Duodenal mucosa (tissue), 2 donors: ENCODE measurements around the gene CBX2.

Experiments
- H3K27ac ChIP-seq: one replicate; pipeline ENCODE4 v1.7.0; 2013; ENCODE audit warnings: low read depth, low read length
- H3K27me3 ChIP-seq, 2 donors: one replicate each; pipeline ENCODE4 v1.7.0; 2013; ENCODE audit warnings: low read length in 2 of 2, control low read depth in 1 of 2; ENCODE audit not compliant: insufficient read depth in 2 of 2, control insufficient read depth in 1 of 2
- H3K36me3 ChIP-seq, 2 donors: one replicate each; pipeline ENCODE4 v1.7.0; 2013; ENCODE audit warnings: low read length in 2 of 2, control low read depth in 1 of 2; ENCODE audit not compliant: insufficient read depth in 2 of 2, control insufficient read depth in 1 of 2
- H3K4me1 ChIP-seq, 2 donors: one replicate each; pipeline ENCODE4 v1.7.0; 2013; ENCODE audit warnings: low read length in 2 of 2, control low read depth in 1 of 2; ENCODE audit not compliant: insufficient read depth in 2 of 2, control insufficient read depth in 1 of 2
- H3K4me3 ChIP-seq, 2 donors: one replicate each; pipeline ENCODE4 v1.7.0; 2013; ENCODE audit warnings: low read length in 2 of 2, low read depth in 1 of 2
- H3K9ac ChIP-seq, 2 donors: one replicate each; pipeline ENCODE4 v1.7.0; 2013; ENCODE audit warnings: low read length in 2 of 2, low read depth in 1 of 2
- H3K9me3 ChIP-seq, 2 donors: one replicate each; pipeline ENCODE4 v1.7.0; 2013; ENCODE audit warnings: low read length in 2 of 2, control low read depth in 1 of 2; ENCODE audit not compliant: control insufficient read depth in 1 of 2

The CBX2 gene

GRCh38 chr17:79788455-79788854 lies 10.5 kb downstream of the CBX2 start:
- H3K27ac ChIP-seq = no peak overlapping the region
- H3K9ac ChIP-seq = no peak overlapping the region
- peaks cover 0 to 6% of the 10 kb centered on the region in 2 donors for H3K4me1 ChIP-seq
- H3K9me3 ChIP-seq = no peaks in the 10 kb centered on the region
- H3K27me3 ChIP-seq = peaks cover 60 to 65% of the 10 kb centered on the region in 2 donors
- H3K4me3 ChIP-seq = no peak overlapping the region
- H3K36me3 ChIP-seq = no peaks in the 10 kb centered on the region

- no peak overlapping the region for H3K9ac ChIP-seq
- peaks cover 63 to 65% of the 10 kb centered on the region in 2 donors for H3K27me3 ChIP-seq
- H3K4me1 ChIP-seq = peaks cover 0 to 8% of the 10 kb centered on the region in 2 donors
- no peaks in the 10 kb centered on the region for H3K9me3 ChIP-seq
- H3K36me3 ChIP-seq = no peaks in the 10 kb centered on the region
- H3K27ac ChIP-seq = no peak overlapping the region
- no peak overlapping the region for H3K4me3 ChIP-seq
Measured at GRCh38 chr17:79788989-79789942, 11.3 kb downstream of the CBX2 start.

DNA sequence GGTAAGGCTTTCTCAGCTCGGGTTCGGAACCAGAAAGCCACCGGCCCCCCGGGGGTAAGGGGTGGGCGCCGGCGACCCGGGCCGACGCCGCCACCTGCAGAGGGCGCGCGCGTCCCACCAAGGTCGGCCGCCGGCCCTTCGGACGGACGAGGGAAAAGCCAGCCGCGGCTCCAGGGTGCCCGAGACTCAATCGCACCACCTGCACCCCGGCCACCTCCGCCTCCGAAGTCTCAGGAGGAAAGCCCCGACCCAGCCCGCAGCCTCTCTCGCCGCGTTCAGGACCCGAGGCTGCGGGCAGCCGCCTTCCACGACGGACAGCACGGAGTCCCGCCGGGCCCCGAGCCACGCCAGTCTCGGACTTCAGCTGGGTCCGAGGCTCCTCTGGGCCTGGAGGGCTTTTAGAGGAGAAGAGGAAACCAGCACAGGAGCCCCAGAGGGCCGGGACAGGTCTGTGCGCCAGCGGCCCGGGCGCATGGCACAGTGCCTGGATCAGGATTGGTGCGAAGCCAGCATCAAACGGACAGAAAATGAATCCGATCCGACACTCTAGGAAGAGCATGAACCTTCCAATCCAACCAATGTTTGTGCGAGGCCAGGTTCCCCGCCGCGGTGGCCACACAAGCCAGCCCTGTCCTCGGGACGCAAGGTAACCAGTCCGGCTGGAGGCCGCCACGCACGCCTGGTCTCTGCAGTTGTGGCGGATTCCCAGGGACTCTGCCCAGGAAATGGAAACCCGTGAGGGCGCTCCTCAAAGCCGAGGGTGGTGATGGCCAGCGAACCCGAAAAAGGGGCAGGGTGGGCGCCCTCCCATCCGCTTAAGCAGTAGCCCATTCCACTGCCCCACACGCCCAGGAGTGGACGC lies 12.2 kb downstream of the CBX2 start:
- no peaks in the 10 kb centered on the region for H3K9me3 ChIP-seq
- no peak overlapping the region for H3K9ac ChIP-seq
- H3K4me3 ChIP-seq = no peak overlapping the region
- no peak overlapping the region for H3K27ac ChIP-seq
- H3K36me3 ChIP-seq = peaks cover 0 to 4% of the 10 kb centered on the region in 2 donors
- H3K27me3 ChIP-seq = peaks cover 63 to 65% of the 10 kb centered on the region in 2 donors
- peaks cover 0 to 8% of the 10 kb centered on the region in 2 donors for H3K4me1 ChIP-seq

DNA sequence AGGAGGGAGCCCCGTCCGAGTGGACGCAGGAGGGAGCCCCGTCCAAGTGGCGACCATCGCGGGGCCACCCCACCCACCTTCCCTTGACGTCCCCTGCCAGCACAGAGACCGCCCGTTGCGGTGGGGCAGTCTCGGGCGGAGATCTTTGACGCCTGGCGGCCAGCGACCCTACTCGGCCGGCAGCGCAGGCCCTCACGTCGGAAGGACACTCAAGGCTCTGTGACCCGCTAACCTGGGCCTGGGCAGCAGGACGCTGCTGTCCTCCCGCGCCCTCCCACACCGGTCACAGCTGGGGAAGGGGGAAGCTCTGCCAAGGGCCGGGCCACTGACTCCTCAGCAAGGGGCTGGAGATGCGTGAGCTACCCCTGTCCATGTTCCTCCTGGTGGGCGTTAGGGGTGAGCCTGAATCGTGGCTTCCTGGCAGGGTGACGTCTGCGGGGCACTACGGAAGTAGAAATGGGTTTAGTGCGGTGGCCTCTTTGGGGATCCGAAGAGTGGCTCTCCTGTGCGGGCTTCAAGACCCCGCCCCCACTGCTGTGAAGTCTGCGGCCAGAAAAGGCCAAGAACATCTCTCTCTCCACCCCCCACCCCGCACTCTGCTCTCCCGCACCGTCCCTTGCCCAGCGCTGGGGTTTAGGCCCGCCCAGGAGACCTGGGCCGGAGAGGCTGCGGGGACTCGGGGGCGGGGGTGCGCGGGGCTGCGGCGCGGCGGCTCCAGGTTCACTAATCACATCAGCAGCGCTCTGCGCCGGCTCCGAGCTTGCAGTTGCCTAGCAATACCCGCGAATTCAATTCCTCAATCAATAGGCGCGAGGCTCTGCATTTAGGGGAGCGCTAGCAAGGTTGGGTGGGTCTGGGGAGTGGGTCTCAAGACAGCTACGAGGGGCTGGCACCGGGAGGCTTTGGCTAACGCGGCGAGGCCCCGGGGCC lies 13.1 kb downstream of the CBX2 start:
- H3K27me3 ChIP-seq = peaks cover 61 to 63% of the 10 kb centered on the region in 2 donors
- no peaks in the 10 kb centered on the region for H3K9me3 ChIP-seq
- H3K27ac ChIP-seq = no peak overlapping the region
- no peak overlapping the region for H3K9ac ChIP-seq
- H3K4me1 ChIP-seq = peaks cover 4 to 12% of the 10 kb centered on the region in 2 donors
- H3K4me3 ChIP-seq = no peak overlapping the region
- H3K36me3 ChIP-seq = peaks cover 0 to 4% of the 10 kb centered on the region in 2 donors

GRCh38 chr17:79791735-79792161 lies 13.8 kb downstream of the CBX2 start:
- Histone ChIP-seq H3K36me3 (peaks cover 0 to 4% of the 10 kb centered on the region in 2 donors), H3K9me3 (no peaks in the 10 kb centered on the region), H3K4me1 (peaks cover 7 to 16% of the 10 kb centered on the region in 2 donors), H3K4me3 (no peak overlapping the region), H3K27ac (no peak overlapping the region), H3K27me3 (peaks cover 56 to 63% of the 10 kb centered on the region in 2 donors), H3K9ac (no peak overlapping the region)

- Histone ChIP-seq H3K36me3 (peaks cover 0 to 4% of the 10 kb centered on the region in 2 donors), H3K4me3 (no peak overlapping the region), H3K4me1 (peaks cover 7 to 16% of the 10 kb centered on the region in 2 donors), H3K9me3 (no peaks in the 10 kb centered on the region), H3K9ac (no peak overlapping the region), H3K27ac (no peak overlapping the region), H3K27me3 (peaks cover 49 to 56% of the 10 kb centered on the region in 2 donors)
Measured at GRCh38 chr17:79792341-79792871, 14.5 kb downstream of the CBX2 start.

DNA sequence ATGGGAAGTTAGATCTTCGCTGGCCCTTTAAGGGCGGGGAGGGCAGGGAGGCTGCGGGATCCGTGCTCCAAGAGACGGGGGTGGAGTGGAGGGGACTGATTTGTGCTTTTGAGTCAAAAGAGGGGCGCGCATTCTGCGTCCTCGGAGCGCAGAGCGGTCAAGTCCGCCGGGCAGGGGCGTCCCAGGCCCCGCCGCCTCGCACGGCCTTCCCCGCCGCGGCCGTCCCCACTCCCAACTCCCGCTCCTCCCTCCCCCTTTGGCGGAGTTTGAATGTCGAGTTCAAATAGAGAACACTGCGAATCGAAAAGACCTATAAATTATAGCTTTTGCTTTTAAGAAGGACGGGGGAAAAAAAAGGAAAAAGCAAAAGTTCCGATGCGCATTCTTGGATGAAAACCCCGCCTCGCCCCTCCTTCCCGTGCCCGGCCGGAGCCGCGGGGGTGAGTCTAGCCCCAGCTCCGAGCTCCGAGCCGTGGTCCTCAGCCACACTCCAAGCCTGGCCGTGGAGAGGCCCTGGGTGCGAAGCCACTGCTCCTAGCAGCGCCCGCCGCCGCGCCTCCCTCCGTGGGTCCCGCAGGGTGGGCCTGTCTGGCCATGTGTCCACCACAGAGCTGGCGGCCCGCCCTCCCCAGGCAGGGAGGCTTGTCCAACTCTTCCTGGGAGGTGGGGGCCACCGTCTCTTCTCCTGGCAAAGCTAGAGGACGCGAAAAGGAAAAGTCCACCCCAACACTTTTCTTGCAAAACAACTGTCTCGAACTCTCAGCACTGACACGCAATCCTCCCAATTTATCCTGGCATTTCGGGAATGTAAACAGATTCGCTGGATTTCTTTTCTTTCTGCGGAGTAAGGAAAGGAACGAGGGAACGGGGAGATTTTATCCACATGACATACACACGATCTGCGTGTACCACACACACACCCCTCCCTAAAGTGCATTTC lies 15.3 kb downstream of the CBX2 start:
- Histone ChIP-seq H3K27ac (no peak overlapping the region), H3K9ac (no peak overlapping the region)

DNA sequence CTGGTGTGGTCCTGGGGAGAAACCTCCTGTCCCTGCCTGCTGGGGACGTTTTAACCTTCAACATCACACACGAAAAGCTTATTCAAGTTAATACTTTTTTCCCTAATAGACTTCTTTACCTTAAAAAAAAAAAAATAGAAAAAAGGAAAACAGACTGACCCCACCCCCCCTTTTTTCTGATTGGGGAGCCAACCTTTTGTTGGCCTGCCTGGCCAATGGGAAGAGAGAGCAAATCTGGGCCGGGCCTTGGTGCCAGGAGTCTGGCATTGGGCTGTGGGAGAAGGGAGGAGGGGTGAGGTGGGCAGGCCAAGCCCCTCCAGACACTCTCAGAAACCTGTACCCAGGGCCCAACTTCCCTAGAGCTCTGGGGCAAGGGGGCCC lies 16.0 kb downstream of the CBX2 start:
- no peaks in the 10 kb centered on the region for H3K9me3 ChIP-seq
- H3K27me3 ChIP-seq = peaks cover 51 to 57% of the 10 kb centered on the region in 2 donors
- H3K4me3 ChIP-seq = no peak overlapping the region
- no peak overlapping the region for H3K9ac ChIP-seq
- H3K27ac ChIP-seq = no peak overlapping the region
- H3K4me1 ChIP-seq = peaks cover 15 to 27% of the 10 kb centered on the region in 2 donors
- H3K36me3 ChIP-seq = peaks cover 0 to 4% of the 10 kb centered on the region in 2 donors

More for the DNA sequence above, 15.3 kb downstream of the CBX2 start:
- Histone ChIP-seq H3K4me1 (peaks cover 9 to 22% of the 10 kb centered on the region in 2 donors), H3K36me3 (peaks cover 0 to 4% of the 10 kb centered on the region in 2 donors), H3K27me3 (peaks cover 50 to 57% of the 10 kb centered on the region in 2 donors), H3K4me3 (peak overlapping the region in 1 of 2 donors; percentile 40), H3K9me3 (no peaks in the 10 kb centered on the region)
